Activated CD4-positive, alpha-beta memory T cell treated with anti-CD3 and anti-CD28 coated beads for 36 hours (primary cell): ENCODE data around the gene WAPL. TPM values are rescaled to one million over a fixed set of nuclear protein-coding genes. Genes with fewer than 3 reads are reported as not detected.
"Not testable (repeated sequence)": the region's sequence is repeated elsewhere in the genome, so short reads cannot be mapped to it uniquely, and the experiment has no call there.

ENCODE experiments used
- CTCF ChIA-PET: fragments of 350-600 bp; sonication (Branson Sonifier 250); formaldehyde crosslinking; loops from one replicate; lab custom pipeline; 2021; ENCODE audit warnings: antibody characterized with exemption, inconsistent platforms; lab: Charles Lee
- POLR2A ChIA-PET: fragments of 350-600 bp; sonication (Branson Sonifier 250); formaldehyde crosslinking; loops from one replicate; lab custom pipeline; 2021; ENCODE audit warnings: antibody characterized with exemption; lab: Charles Lee
- DNase-seq: peaks from one replicate; pipeline ENCODE4 v3.0.0-alpha.2; 2020
- H3K27ac Mint-ChIP-seq: one replicate; pipeline ENCODE4 v1.8.0; 2021; ENCODE audit warnings: mixed read lengths
- H3K27me3 Mint-ChIP-seq: one replicate; pipeline ENCODE4 v1.8.0; 2021; ENCODE audit warnings: mixed read lengths
- H3K36me3 Mint-ChIP-seq: one replicate; pipeline ENCODE4 v1.8.0; 2021; ENCODE audit warnings: mixed read lengths
- H3K4me1 Mint-ChIP-seq: one replicate; pipeline ENCODE4 v1.8.0; 2021; ENCODE audit warnings: low read depth, mixed read lengths
- H3K4me3 Mint-ChIP-seq: one replicate; pipeline ENCODE4 v1.8.0; 2021; ENCODE audit warnings: mild to moderate bottlenecking, mixed read lengths
- H3K9me3 Mint-ChIP-seq: one replicate; pipeline ENCODE4 v1.8.0; 2021; ENCODE audit warnings: mixed read lengths
- intact Hi-C: fragments of 100-400 bp; cut with micrococcal nuclease; formaldehyde crosslinking; loops from one replicate; pipeline ENCODE4 v1.15.1; 2023
- total RNA-seq, 2 experiments: library from RNA; stranded (reverse); gene quantifications; one replicate each; pipeline ENCODE4 v1.2.3, GENCODE V29; 2021

WAPL gene
- total RNA-seq, 2 experiments from 2014 or later, result 43.6 to 44.6 TPM

DNA sequence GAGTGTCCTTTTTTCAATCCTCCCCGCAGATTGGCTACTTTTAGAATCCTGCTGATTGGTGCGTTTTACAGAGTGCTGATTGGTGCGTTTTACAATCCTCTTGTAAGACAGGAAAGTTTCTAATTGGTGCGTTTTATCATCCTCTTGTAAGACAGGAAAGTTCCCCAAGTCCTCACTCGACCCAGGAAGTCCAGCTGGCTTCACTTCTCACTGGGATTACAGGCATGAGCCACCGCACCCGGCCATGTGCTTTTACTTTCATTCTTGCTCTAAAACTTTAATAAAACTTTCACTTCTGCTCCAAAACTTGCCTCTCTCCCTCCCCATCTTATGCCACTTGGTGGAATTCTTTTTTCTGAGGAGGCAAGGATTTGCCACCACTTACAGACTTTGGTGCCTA lies 17.0 kb upstream of the WAPL start:
- CTCF ChIA-PET, result no interaction called here
- no peak for DNase-seq
- intact Hi-C loops, result loop anchor here (5.0 kb wide), 1 partner anchor 136 kb away; no protein-coding TSS in a partner anchor
- no peaks in the 10 kb centered on the region for H3K27me3 Mint-ChIP-seq
- H3K27ac Mint-ChIP-seq, result no peak overlapping the region
- H3K4me3 Mint-ChIP-seq, result no peak overlapping the region
- no peaks in the 10 kb centered on the region for H3K9me3 Mint-ChIP-seq
- peaks cover 17% of the 10 kb centered on the region for H3K4me1 Mint-ChIP-seq
- POLR2A ChIA-PET, result no interaction called here
- no peaks in the 10 kb centered on the region for H3K36me3 Mint-ChIP-seq

DNA sequence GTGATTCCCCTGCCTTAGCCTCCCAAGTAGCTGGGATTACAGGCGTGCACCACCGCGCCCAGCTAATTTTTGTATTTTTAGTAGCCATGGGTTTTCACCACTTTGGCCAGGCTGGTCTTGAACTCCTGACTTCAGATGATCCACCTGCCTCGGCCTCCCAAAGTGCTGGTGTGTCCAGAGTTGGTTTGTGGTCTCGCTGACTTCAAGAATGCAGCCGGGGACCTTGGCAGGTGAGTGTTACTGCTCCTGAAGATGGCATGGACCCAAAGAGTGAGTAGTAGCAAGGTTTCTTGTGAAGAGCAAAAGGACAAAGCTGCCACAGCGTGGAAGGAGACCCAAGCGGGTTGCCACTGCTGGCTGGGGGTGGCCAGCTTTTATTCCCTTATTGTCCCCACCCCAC lies 16.4 kb upstream of the WAPL start:
- peaks cover 17% of the 10 kb centered on the region for H3K4me1 Mint-ChIP-seq
- H3K4me3 Mint-ChIP-seq, H3K27ac Mint-ChIP-seq, H3K27me3 Mint-ChIP-seq, DNase-seq, CTCF ChIA-PET, H3K36me3 Mint-ChIP-seq, POLR2A ChIA-PET, H3K9me3 Mint-ChIP-seq: not testable (repeated sequence)
- intact Hi-C loops, result loop anchor here (5.0 kb wide), 1 partner anchor 136 kb away; no protein-coding TSS in a partner anchor

DNA sequence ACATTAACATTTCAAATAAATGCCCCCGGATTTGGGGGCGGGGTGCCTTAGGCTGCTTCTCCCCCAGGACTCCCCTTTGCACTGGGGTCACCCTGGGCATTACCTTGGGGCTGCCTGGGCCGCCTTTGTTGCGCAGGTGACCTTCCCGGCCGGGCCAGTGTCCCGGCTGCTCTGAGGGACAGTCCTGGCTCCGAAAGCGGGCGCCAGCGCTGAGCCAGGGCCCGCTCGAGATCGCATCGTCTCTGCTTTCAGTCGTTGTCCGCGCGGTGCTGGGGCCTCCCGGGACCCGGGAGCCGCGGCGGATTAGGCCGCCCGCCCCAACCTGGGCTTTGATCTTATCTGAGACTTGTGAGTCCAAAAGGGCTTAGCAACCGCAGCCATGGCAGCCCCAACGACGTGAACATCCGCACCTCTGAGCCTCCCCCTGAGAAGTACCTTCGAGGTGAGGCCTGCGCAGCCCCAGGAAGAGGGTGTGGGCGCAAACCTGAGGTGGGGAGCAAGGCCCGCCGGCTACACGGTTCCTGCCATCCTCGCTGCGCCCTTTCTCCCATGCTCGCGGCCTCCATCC lies 14.8 kb upstream of the WAPL start:
- H3K27ac Mint-ChIP-seq, result peak overlapping the region; percentile 46
- ChIA-PET CTCF (interaction anchor here (2.1 kb wide), 1 partner anchor 136 kb away, joined by 6 read pairs; no protein-coding TSS in a partner anchor), POLR2A (no interaction called here)
- DNase-seq, result peak; percentile 59
- no peaks in the 10 kb centered on the region for H3K27me3 Mint-ChIP-seq
- H3K36me3 Mint-ChIP-seq, result no peaks in the 10 kb centered on the region
- peaks cover 17% of the 10 kb centered on the region for H3K4me1 Mint-ChIP-seq
- intact Hi-C loops, result loop anchor here (5.0 kb wide), 1 partner anchor 134 kb away; no protein-coding TSS in a partner anchor
- peak overlapping the region; percentile 65 for H3K4me3 Mint-ChIP-seq
- H3K9me3 Mint-ChIP-seq, result no peaks in the 10 kb centered on the region

DNA sequence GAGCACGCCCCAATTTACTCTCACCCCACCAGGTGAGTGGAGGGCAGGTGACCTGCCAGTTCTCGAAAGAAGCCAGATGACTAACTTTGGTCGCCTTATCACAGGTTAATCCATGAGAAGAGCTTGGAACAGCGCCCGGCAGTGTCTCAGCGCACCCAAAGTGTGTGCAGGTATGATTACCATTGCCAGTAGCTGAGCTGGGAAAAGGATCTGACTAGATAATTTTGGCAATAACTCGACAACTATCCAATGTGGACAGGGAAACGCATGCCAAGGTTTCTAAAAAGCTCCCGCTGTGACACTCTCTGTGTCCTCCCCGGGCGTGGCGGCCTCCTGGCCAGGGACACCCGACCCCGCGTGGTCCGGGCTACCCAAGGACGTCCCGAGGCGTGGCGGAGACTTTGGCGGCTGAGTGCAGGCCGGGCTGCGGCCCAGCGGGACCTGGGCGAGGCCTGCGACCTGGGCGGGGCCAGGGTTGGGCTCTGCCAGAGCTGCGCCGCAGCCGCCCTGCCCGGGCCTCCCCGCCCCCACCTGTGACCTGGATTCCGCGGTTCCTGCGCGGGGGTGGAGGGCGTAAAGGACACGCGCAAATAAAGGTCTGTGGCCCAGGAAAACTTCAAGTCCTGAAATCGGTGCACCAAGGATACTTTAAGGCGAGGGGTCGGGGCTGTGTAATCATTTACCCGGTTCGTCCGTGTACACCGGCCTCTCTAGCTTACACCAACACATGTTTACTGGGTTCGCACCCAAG lies 13.7 kb upstream of the WAPL start:
- Mint-ChIP-seq H3K9me3 (no peaks in the 10 kb centered on the region), H3K36me3 (no peaks in the 10 kb centered on the region), H3K4me3 (peak overlapping the region; percentile 65), H3K27me3 (no peaks in the 10 kb centered on the region), H3K27ac (peak overlapping the region; percentile 72), H3K4me1 (peaks cover 17% of the 10 kb centered on the region)
- CTCF ChIA-PET, result interaction anchor here (2.1 kb wide), 1 partner anchor 135 kb away, joined by 6 read pairs; no protein-coding TSS in a partner anchor
- intact Hi-C loops, result loop anchor here (2.0 to 5.0 kb wide), 2 partner anchors 15 to 133 kb away; partner anchors contain the start of gene WAPL
- POLR2A ChIA-PET, result interaction anchor here (0.9 kb wide), 1 partner anchor 13 kb away, joined by 5 read pairs; the partner anchor contains the start of gene WAPL
- peak; percentile 65 for DNase-seq

DNA sequence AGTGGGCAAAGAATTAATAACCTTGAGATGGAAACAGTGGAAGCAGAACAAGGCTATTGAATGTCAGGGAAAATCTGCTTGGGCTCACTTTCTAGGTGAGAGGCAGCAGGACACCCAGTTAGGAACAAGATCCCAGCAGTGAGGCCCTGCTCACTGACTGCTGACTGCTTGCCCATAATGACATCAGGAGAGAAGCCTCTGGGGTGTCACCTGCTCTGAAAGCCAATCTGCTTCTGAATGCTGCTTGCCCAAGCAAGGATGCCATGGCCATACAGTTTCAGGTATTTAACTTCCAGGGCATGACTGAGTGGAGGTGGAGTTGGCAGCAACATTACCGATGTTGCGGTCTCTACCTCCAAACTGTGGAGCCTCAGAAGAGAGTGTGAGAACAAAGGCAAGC lies 11.7 kb upstream of the WAPL start:
- no peak overlapping the region for H3K4me3 Mint-ChIP-seq
- intact Hi-C loops, result no loop called here
- peaks cover 6% of the 10 kb centered on the region for H3K4me1 Mint-ChIP-seq
- DNase-seq, result no peak
- no peaks in the 10 kb centered on the region for H3K9me3 Mint-ChIP-seq
- ChIA-PET POLR2A (interaction anchor here (1.2 kb wide), 1 partner anchor 47 kb away, joined by 3 read pairs; no protein-coding TSS in a partner anchor), CTCF (interaction anchor here (1.5 kb wide), 1 partner anchor 52 kb away, joined by 4 read pairs; no protein-coding TSS in a partner anchor)
- no peaks in the 10 kb centered on the region for H3K36me3 Mint-ChIP-seq
- H3K27ac Mint-ChIP-seq, result no peak overlapping the region
- no peaks in the 10 kb centered on the region for H3K27me3 Mint-ChIP-seq

DNA sequence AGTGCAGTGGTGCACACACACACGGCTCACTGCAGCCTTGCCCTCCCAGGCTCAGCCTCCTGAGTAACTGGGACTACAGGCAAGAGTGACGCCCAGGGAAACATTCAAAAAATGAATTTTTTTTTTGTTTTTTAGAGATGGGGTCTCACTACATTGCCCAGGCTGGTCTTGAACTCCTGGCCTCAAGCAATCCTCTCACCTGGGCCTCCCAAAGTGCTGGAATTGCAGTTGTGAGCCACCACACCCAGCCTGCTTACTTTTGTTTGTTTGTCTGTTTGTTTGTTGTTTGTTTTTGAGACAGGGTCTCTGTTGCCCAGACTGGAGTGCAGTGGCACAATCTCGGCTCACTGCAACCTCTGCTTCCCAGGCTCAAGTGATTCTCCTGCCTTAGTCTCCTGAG lies 7.1 kb upstream of the WAPL start:
- CTCF ChIA-PET, result interaction anchor here (1.4 kb wide), 1 partner anchor 129 kb away, joined by 4 read pairs; no protein-coding TSS in a partner anchor
- DNase-seq, POLR2A ChIA-PET, H3K36me3 Mint-ChIP-seq, H3K27ac Mint-ChIP-seq, H3K4me3 Mint-ChIP-seq, H3K9me3 Mint-ChIP-seq, H3K27me3 Mint-ChIP-seq, intact Hi-C loops: not testable (repeated sequence)
- peaks cover 12% of the 10 kb centered on the region for H3K4me1 Mint-ChIP-seq

DNA sequence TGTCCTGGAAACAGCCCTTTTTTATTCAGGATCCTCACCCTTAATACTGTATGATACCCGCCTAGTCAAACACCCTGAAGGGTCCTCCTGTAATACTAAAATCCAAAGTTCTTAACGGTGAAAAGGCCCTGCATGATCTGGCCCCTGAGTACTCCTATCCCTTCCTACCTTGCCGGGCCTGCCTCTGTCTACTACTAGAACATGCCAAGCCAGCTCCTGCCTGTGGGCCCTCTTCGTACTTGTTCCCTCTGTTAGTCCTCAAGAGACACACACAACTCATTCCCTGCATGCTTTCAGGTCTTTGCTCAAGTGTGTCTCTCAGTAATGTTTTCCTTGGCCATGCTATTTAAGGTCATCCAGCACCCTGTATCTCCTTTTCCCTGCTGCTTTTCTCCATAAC lies 5.0 kb upstream of the WAPL start:
- peaks cover 26% of the 10 kb centered on the region for H3K4me1 Mint-ChIP-seq
- ChIA-PET POLR2A (no interaction called here), CTCF (no interaction called here)
- no peaks in the 10 kb centered on the region for H3K36me3 Mint-ChIP-seq
- no peak for DNase-seq
- no peak overlapping the region for H3K4me3 Mint-ChIP-seq
- no peaks in the 10 kb centered on the region for H3K9me3 Mint-ChIP-seq
- intact Hi-C loops, result no loop called here
- no peaks in the 10 kb centered on the region for H3K27me3 Mint-ChIP-seq
- H3K27ac Mint-ChIP-seq, result no peak overlapping the region

DNA sequence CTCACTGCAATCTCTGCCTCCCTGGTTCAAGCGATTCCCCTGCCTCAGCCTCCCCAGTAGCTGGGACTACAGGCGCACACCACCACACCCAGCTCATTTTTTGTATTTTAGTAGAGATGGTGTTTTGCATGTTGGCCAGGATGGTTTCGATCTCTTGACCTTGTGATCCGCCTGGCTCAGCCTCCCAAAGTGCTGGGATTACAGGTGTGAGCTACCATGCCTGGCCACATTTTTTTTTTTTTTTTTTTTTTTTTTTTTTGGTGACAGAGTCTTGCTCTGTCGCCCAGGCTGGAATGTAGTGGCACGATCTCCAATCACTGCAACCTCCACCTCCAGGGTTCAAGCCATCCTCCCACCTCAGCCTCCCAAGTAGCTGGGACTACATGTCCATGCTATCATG lies 4.1 kb upstream of the WAPL start:
- CTCF ChIA-PET, result interaction anchor here (0.6 kb wide), 1 partner anchor 401 kb away, joined by 4 read pairs; no protein-coding TSS in a partner anchor
- H3K4me1 Mint-ChIP-seq, result peaks cover 27% of the 10 kb centered on the region
- H3K9me3 Mint-ChIP-seq, H3K36me3 Mint-ChIP-seq, DNase-seq, H3K27me3 Mint-ChIP-seq, H3K4me3 Mint-ChIP-seq, POLR2A ChIA-PET, intact Hi-C loops, H3K27ac Mint-ChIP-seq: not testable (repeated sequence)

DNA sequence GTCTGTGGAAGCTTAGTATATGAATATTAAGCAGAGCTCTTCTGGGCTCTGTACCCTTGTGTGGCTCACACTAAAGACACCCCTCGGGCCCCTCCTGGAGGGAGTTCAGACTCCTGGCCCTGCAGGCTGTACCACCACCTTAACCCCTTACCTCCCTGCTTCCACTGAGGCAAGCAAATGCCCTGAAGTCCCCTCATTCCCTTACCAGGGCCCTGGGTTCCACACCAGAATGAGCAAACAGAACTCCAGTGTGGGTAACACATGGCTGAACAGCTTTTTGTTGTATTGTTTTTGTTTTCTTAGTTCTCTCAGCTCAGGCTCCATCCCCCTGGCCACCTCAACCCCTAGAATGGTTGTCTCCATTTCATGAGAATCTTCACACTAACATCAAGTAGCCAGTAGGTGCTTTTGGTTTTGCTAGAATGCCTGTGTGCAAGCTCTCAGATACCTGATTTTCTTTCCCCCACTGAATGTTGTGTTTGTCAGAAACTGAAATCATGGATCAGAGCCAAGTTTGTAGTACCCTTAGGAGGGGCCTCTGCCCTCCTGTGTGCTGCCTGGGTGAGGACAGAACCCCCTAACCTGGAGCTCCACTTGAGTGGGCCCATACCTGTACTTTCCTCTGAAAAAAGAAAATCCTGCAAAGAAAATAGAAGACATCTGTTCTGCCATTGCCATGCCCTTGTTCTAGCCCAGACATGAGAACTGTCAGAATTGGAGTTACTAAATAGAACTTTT lies 2.8 kb upstream of the WAPL start:
- peaks cover 8% of the 10 kb centered on the region for H3K36me3 Mint-ChIP-seq
- H3K4me3 Mint-ChIP-seq, result no peak overlapping the region
- DNase-seq, result no peak
- H3K4me1 Mint-ChIP-seq, result peaks cover 36% of the 10 kb centered on the region
- ChIA-PET POLR2A (no interaction called here), CTCF (interaction anchor here (0.9 to 1.2 kb wide), 2 partner anchors 10 to 61 kb away, joined by 3 to 8 read pairs; no protein-coding TSS in a partner anchor)
- no peaks in the 10 kb centered on the region for H3K9me3 Mint-ChIP-seq
- no peak overlapping the region for H3K27ac Mint-ChIP-seq
- intact Hi-C loops, result loop anchor here (5.0 kb wide), 1 partner anchor 188 kb away; no protein-coding TSS in a partner anchor
- H3K27me3 Mint-ChIP-seq, result no peaks in the 10 kb centered on the region

DNA sequence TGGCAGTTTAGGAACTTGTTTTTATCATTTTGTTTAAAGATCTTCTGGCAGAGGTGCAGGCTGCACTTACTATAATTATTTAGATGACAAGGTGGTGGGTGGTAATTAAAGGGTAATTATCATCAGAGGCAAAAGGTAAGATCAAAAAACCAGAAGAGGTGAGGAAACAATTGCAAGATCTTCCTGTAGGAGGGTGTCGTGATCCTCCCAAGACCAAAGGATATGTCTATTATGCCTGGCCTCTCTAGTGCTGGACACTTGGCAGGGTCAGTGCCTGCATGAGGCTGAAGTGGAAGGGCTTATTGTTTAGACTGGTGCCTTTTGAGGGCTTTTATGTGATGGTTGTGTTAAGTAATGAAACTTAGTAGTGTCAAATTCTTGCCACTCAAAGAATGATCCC lies 1.8 kb upstream of the WAPL start:
- H3K9me3 Mint-ChIP-seq, result no peaks in the 10 kb centered on the region
- no peak overlapping the region for H3K27ac Mint-ChIP-seq
- H3K4me3 Mint-ChIP-seq, result peak overlapping the region; percentile 43
- H3K36me3 Mint-ChIP-seq, result peaks cover 12% of the 10 kb centered on the region
- no peaks in the 10 kb centered on the region for H3K27me3 Mint-ChIP-seq
- DNase-seq, result no peak
- intact Hi-C loops, result loop anchor here (2.0 to 5.0 kb wide), 2 partner anchors 61 to 189 kb away; no protein-coding TSS in a partner anchor
- CTCF ChIA-PET, result interaction anchor here (1.3 to 3.0 kb wide), 2 partner anchors 62 to 123 kb away, joined by 4 to 15 read pairs; no protein-coding TSS in a partner anchor
- POLR2A ChIA-PET, result interaction anchor here (1.8 to 3.3 kb wide), 2 partner anchors 12 to 123 kb away, joined by 5 to 13 read pairs; no protein-coding TSS in a partner anchor
- peaks cover 45% of the 10 kb centered on the region for H3K4me1 Mint-ChIP-seq

DNA sequence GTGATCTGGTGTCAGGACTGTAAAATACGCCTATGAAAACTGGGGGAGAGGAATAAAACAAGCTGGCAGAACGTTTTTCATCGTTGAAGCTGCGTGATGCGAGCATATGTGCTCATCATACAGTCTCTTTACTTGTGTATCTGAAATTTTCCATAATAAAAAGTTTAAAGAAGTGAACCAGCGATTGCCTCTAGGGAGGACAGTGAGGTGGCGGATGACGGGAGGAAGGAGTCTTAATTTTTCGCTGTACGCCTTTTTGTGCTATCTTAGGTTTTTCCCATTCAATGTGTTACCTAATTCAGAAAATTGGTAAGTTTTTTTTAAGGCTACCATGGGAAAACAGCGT lies 891 bp upstream of the WAPL start:
- ChIA-PET POLR2A (interaction anchor here (1.8 to 3.3 kb wide), 2 partner anchors 12 to 122 kb away, joined by 5 to 13 read pairs; no protein-coding TSS in a partner anchor), CTCF (interaction anchor here (0.7 to 3.0 kb wide), 3 partner anchors 37 to 122 kb away, joined by 3 to 15 read pairs (median 4); no protein-coding TSS in a partner anchor)
- intact Hi-C loops, result loop anchor here (2.0 to 5.0 kb wide), 2 partner anchors 62 to 190 kb away; no protein-coding TSS in a partner anchor
- H3K9me3 Mint-ChIP-seq, result no peaks in the 10 kb centered on the region
- H3K4me1 Mint-ChIP-seq, result peaks cover 53% of the 10 kb centered on the region
- DNase-seq, result no peak
- H3K27ac Mint-ChIP-seq, result peak overlapping the region; percentile 73
- H3K36me3 Mint-ChIP-seq, result peaks cover 18% of the 10 kb centered on the region
- peak overlapping the region; percentile 86 for H3K4me3 Mint-ChIP-seq
- H3K27me3 Mint-ChIP-seq, result no peaks in the 10 kb centered on the region
